Measurements from ENCODE around the gene PBX1.

The PBX1 gene

GRCh38 chr1:164703960-164704411 lies 145.0 kb downstream of the PBX1 start:
- no peak for DNase-seq

GRCh38 chr1:164704954-164705353 lies 146.0 kb downstream of the PBX1 start:
- DNase-seq: peak; percentile 66

DNA sequence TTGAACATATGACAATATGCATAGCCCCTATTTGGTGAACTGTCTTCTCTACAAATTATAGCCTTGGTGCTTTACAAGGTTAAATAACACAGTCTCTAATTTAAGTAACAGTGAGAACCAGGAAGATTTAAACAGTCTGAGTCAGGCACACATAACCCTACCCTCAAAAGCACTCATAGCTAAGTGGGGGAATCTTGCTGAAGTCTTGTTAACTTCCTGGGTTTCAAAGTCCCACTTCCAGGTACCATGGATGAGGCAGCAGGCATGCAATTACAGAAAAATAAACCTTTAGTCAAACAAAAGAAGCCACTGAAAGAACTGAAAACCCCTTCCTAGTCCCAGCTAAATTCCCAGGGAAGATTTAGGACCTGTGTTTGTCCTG lies 147.6 kb downstream of the PBX1 start:
- no peak for DNase-seq

GRCh38 chr1:164707868-164708331 lies 148.9 kb downstream of the PBX1 start:
- no peak for DNase-seq

GRCh38 chr1:164708596-164708995 lies 149.6 kb downstream of the PBX1 start:
- no peak for DNase-seq

DNA sequence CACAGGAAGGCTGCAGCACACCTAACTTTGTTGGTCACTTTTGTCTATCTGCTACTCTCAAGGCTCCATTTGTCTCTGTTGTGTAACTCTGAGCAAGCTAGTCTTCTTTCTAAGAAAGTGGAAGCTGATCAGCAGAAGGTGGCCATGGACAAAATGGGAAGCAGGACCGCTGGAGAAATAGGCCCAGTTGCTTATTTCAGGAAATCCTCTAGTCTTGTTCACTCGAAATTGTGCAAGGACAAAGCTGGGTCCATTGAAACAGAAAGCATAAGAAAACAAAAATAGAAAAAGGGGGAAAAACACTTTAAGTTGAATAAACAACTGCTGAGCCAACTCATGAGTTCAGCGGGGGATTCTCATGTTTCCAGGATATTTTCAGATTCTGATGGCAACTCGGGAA lies 150.1 kb downstream of the PBX1 start:
- DNase-seq: no peak

GRCh38 chr1:164709541-164710278 lies 150.7 kb downstream of the PBX1 start:
- no peak for DNase-seq

- DNase-seq: no peak
These were observed 153.4 kb downstream of the PBX1 start for GRCh38 chr1:164712131-164713036.

GRCh38 chr1:164713456-164714207 lies 154.6 kb downstream of the PBX1 start:
- DNase-seq: no peak

DNA sequence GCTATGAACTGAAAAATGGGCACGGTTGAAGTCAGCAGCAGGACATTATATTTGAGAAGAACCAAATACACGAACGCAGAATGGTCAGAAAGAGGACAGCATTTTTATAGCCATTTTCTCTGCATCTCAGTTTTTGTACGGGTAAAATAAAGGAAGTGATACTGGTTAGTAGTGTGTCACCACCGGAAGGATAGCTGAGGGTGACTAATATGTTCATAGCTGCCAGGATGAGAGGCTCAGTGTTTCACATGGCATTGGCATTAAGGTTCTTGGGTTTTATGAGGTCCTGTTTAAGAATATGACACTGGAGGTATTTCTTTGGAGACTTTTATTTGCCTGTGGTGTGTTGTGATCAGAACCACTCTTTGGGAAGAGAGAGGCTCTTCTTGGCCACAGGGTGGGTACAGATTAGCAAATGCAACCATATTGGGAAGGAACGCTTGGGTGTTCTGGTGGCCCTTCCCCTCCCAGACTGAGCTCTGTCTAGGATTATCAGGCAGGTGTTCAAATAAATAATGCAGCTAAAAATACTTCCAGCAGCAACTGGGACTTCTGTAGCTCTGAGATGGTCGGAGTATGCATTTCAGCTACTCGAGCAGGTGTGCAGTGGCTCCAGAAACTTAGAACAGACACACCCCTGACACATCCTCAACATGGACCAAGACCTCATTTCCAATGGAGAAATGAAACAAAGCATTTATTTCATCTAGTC lies 158.2 kb downstream of the PBX1 start:
- DNase-seq: no peak

DNA sequence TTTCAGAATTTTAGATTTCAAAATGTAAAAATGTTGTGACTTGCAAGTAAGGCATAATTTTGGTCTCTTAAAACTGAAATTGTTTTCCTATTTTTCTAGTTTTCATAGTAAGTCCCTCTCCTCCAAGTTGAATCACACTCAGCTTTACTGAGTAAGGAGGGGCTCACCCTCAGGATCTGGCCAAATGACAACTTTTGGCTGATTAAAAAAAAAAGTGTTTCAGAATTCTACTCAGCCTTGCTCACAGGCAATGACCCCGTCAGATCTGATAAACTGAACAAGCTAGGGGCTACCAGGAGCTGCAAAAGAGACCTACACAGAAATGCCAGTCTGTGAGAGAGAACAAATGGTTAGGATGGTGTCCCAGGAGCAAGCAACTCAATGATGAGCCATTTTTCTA lies 159.8 kb downstream of the PBX1 start:
- DNase-seq: no peak

- DNase-seq: no peak
These were observed 160.9 kb downstream of the PBX1 start for GRCh38 chr1:164719676-164720439.

- DNase-seq: no peak
These were observed 161.7 kb downstream of the PBX1 start for GRCh38 chr1:164720440-164721227.

DNA sequence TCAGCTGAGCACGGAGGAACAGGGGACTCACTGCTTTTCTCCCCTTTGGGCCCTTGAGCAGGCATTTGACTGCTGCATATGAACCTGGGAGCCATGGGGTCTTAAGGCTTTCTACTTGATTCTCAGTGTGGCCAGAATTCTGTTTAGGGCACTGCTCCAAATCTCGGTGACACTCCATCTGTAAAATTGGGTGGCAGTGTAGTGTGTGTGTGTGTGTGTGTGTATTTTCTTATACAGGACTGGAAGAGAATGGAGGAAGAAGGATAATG lies 162.2 kb downstream of the PBX1 start:
- no peak for DNase-seq

- no peak for DNase-seq
These were observed 164.4 kb downstream of the PBX1 start for GRCh38 chr1:164723296-164723798.

DNA sequence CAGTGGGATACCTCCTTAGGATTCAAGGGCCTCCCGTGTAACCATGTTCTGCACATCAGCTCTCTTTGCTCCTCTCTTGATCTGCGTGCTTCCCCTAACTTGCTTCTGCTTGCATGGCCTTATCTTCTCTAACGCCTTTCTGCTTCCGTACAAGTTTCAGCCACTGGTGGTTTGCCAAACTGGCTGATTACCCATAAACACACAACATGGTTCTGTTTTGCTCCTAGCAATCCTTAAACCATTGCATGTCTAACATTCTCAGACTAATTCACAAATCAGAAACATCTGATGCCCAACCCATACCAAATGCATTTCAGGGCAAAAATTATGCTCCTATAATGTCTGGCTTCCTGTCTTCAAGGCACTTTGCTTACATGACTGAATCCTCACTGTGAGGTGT lies 166.4 kb downstream of the PBX1 start:
- no peak for DNase-seq

GRCh38 chr1:164726235-164726634 lies 167.3 kb downstream of the PBX1 start:
- no peak for DNase-seq

GRCh38 chr1:164728719-164729118 lies 169.7 kb downstream of the PBX1 start:
- DNase-seq: no peak

DNA sequence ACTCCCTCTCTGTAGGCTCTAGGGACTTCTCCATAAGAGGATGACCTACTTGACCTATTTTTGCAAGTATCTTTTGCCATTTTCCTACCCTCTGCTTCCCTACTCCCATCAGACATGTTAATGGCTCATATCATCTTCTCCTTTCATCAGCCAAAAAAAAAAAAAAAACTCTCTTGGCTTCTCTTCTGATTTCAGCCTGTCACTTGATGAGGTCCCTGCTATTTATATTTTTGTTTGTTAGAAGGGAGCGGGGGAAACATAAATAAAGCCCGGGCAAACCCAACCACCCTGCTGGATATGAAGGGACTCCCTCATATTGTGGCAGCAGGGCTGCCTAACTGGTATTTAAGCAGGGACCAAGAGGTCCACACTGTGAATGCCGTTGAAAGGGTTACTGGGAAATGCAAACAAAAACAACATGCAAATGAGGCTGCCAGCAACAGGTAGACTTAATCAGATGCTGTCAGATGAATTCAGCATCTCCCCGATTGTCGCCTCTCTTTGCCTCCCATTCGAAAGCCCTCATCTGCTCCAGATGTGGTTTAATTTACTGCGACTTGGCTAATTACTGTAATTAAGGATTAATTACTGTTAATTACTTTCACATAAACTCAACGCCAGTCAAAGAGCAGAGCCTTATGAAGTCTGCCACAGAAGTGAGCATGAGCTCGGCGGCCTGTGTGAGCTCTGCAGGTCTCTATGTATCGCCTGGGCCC lies 172.3 kb downstream of the PBX1 start:
- DNase-seq: no peak

GRCh38 chr1:164733070-164733469 lies 174.1 kb downstream of the PBX1 start:
- no peak for DNase-seq
